Cardiac muscle cell (in vitro differentiated cells and primary cell): ENCODE measurements around the gene VSTM2L. TPM values are rescaled to one million over a fixed set of nuclear protein-coding genes. Genes with fewer than 3 reads are reported as not detected.

ENCODE experiments used
- DNase-seq, 2 donors: peaks; one replicate each; pipeline versions ENCODE4 v3.0.0 to v3.0.0-alpha.2; 2010 to 2017; ENCODE audit warnings: low read depth in 1 of 2, low spot score in 1 of 2
- H3K27ac ChIP-seq: fragments of 200-600 bp; sonication (generic); 2 replicates; pipeline ENCODE4 v1.5.1; 2016
- H3K27me3 ChIP-seq: fragments of 200-600 bp; sonication (generic); 2 replicates; pipeline ENCODE4 v1.6.0; 2016; ENCODE audit warnings: control low read depth
- H3K36me3 ChIP-seq: fragments of 200-600 bp; sonication (generic); 2 replicates; pipeline ENCODE4 v1.5.1; 2016; ENCODE audit warnings: control low read depth
- H3K4me1 ChIP-seq: fragments of 200-600 bp; sonication (generic); 2 replicates; pipeline ENCODE4 v1.8.1; 2017; ENCODE audit warnings: low read depth, mild to moderate bottlenecking, mixed run types
- H3K4me3 ChIP-seq: fragments of 200-600 bp; sonication (generic); 2 replicates; pipeline ENCODE4 v1.5.1; 2016; ENCODE audit warnings: mild to moderate bottlenecking
- H3K9me3 ChIP-seq: fragments of 200-600 bp; sonication (generic); 2 replicates; pipeline ENCODE4 v1.5.1; 2017; ENCODE audit warnings: low read depth, mild to moderate bottlenecking, control low read depth
- polyA plus RNA-seq: library from polyadenylated mRNA; unstranded; fragments of >200 nt; fragmentation: Nextera tagmentation; extraction: Ambion mirVana; gene quantifications from 2 replicates; pipeline ENCODE4 v1.2.1, GENCODE V29; 2016
- total RNA-seq: library from RNA; depleted of rRNA; stranded (reverse); fragments of >200 nt; gene quantifications from 2 replicates; pipeline ENCODE4 v1.2.3, GENCODE V29; 2016
- TF ChIP-seq, protein P1 (sequence below): IDR thresholded peaks from 2 replicates; pipeline ENCODE4 v1.5.1; 2012; ENCODE audit warnings: low read depth, mild to moderate bottlenecking, low read length

The VSTM2L gene
- total and polyA plus RNA-seq, 2 experiments from 2014 or later, result 83.4 to 321 TPM

DNA sequence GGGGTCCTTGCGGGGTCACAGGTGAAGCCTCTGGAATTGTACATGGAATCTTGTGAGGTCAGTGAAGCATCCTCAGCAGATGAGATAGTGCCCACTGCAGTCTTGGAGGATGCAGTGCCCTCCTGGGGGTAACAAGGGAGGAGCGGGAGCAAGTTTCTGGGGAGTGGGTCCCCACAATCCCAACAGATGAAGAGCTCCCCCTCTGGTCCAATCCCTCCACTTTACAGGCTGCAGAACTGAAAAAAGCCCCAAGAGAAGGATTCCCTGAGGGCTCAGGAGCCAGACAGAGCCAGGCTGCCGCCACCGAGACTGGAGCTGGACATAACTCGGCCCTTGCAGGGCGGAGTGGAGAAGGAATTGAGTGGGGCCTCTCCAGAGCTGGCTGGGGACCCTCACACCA is 77.9 kb downstream of the VSTM2L start:
- TF ChIP-seq, protein P1, sequence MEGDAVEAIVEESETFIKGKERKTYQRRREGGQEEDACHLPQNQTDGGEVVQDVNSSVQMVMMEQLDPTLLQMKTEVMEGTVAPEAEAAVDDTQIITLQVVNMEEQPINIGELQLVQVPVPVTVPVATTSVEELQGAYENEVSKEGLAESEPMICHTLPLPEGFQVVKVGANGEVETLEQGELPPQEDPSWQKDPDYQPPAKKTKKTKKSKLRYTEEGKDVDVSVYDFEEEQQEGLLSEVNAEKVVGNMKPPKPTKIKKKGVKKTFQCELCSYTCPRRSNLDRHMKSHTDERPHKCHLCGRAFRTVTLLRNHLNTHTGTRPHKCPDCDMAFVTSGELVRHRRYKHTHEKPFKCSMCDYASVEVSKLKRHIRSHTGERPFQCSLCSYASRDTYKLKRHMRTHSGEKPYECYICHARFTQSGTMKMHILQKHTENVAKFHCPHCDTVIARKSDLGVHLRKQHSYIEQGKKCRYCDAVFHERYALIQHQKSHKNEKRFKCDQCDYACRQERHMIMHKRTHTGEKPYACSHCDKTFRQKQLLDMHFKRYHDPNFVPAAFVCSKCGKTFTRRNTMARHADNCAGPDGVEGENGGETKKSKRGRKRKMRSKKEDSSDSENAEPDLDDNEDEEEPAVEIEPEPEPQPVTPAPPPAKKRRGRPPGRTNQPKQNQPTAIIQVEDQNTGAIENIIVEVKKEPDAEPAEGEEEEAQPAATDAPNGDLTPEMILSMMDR, result no peak
- H3K36me3 ChIP-seq, result no peaks in the 10 kb centered on the region
- no peak for DNase-seq
- peaks cover 47% of the 10 kb centered on the region for H3K4me1 ChIP-seq
- H3K27me3 ChIP-seq, result no peaks in the 10 kb centered on the region
- H3K9me3 ChIP-seq, result no peaks in the 10 kb centered on the region
- no peak overlapping the region for H3K27ac ChIP-seq
- H3K4me3 ChIP-seq, result no peak overlapping the region

- Histone ChIP-seq H3K9me3 (no peaks in the 10 kb centered on the region), H3K4me1 (peaks cover 52% of the 10 kb centered on the region), H3K4me3 (no peak overlapping the region), H3K36me3 (no peaks in the 10 kb centered on the region), H3K27ac (no peak overlapping the region), H3K27me3 (no peaks in the 10 kb centered on the region)
- DNase-seq, result no peak
- TF ChIP-seq, protein P1, result no peak
These were observed 78.6 kb downstream of the VSTM2L start for GRCh38 chr20:37981568-37981967.

- H3K27ac ChIP-seq, result peak overlapping the region; percentile 92
- H3K27me3 ChIP-seq, result no peaks in the 10 kb centered on the region
- H3K4me1 ChIP-seq, result peaks cover 56% of the 10 kb centered on the region
- no peak for DNase-seq
- H3K4me3 ChIP-seq, result no peak overlapping the region
- TF ChIP-seq, protein P1, result no peak
- no peaks in the 10 kb centered on the region for H3K36me3 ChIP-seq
- H3K9me3 ChIP-seq, result no peaks in the 10 kb centered on the region
These were observed 80.4 kb downstream of the VSTM2L start for GRCh38 chr20:37983286-37983685.

GRCh38 chr20:37984018-37984785 is 81.3 kb downstream of the VSTM2L start:
- peak in 1 of 2 donors; percentile 34 for DNase-seq

GRCh38 chr20:37986044-37986858 is 83.3 kb downstream of the VSTM2L start:
- DNase-seq, result no peak
- TF ChIP-seq, protein P1, result no peak
- no peaks in the 10 kb centered on the region for H3K27me3 ChIP-seq
- H3K4me3 ChIP-seq, result no peak overlapping the region
- no peaks in the 10 kb centered on the region for H3K36me3 ChIP-seq
- no peaks in the 10 kb centered on the region for H3K9me3 ChIP-seq
- H3K4me1 ChIP-seq, result peaks cover 86% of the 10 kb centered on the region
- peak overlapping the region; percentile 92 for H3K27ac ChIP-seq

More at GRCh38 chr20:37984018-37984785, 81.3 kb downstream of the VSTM2L start:
- Histone ChIP-seq H3K27me3 (no peaks in the 10 kb centered on the region), H3K4me3 (no peak overlapping the region), H3K27ac (peak overlapping the region; percentile 92), H3K4me1 (peaks cover 66% of the 10 kb centered on the region), H3K9me3 (no peaks in the 10 kb centered on the region), H3K36me3 (no peaks in the 10 kb centered on the region)
- TF ChIP-seq, protein P1, result no peak
